ENCODE data around the gene OR1L4.

The OR1L4 gene

GRCh38 chr9:122723690-122724089 is at the start of gene OR1L4:
OR1L4 (plus strand) TSS chr9:122723990; CDS start chr9:122723990, 0 bp downstream.
- no peak for DNase-seq (ENCODE audit: low spot score)
- TF ChIP-seq CTCF (IDR thresholded peaks at IDR 0.05; ENCODE audit: extremely low read depth, missing control alignments), result no peak

GRCh38 chr9:122684851-122685250 is 38.9 kb upstream of the OR1L4 start:
- TF ChIP-seq CTCF (IDR thresholded peaks at IDR 0.05; ENCODE audit: extremely low read depth, missing control alignments), result no peak
- no peak for DNase-seq (ENCODE audit: low spot score)

- no peak for TF ChIP-seq CTCF (IDR thresholded peaks at IDR 0.05; ENCODE audit: extremely low read depth, missing control alignments)
- DNase-seq (ENCODE audit: low spot score), result no peak
These were observed 28.1 kb upstream of the OR1L4 start for GRCh38 chr9:122695696-122696095.

- no peak for DNase-seq (ENCODE audit: low spot score)
- no peak for TF ChIP-seq CTCF (IDR thresholded peaks at IDR 0.05; ENCODE audit: extremely low read depth, missing control alignments)
These were observed 5.8 kb upstream of the OR1L4 start for GRCh38 chr9:122718038-122718437.

- DNase-seq (ENCODE audit: low spot score), result no peak
- no peak for TF ChIP-seq CTCF (IDR thresholded peaks at IDR 0.05; ENCODE audit: extremely low read depth, missing control alignments)
These were observed 4.6 kb upstream of the OR1L4 start for GRCh38 chr9:122719218-122719617.

GRCh38 chr9:122742003-122742402 is 18.2 kb downstream of the OR1L4 start, which contains the start of gene OR1L6:
OR1L6 (plus strand) TSS chr9:122742303; CDS start chr9:122749848, 7,545 bp downstream.
- no peak for TF ChIP-seq CTCF (IDR thresholded peaks at IDR 0.05; ENCODE audit: extremely low read depth, missing control alignments)

GRCh38 chr9:122754825-122755224 is 31.0 kb downstream of the OR1L4 start:
- no peak for DNase-seq (ENCODE audit: low spot score)
- TF ChIP-seq CTCF (IDR thresholded peaks at IDR 0.05; ENCODE audit: extremely low read depth, missing control alignments), result no peak

More at GRCh38 chr9:122742003-122742402, 18.2 kb downstream of the OR1L4 start, which contains the start of gene OR1L6:
- no peak for DNase-seq (ENCODE audit: low spot score)

Data from GM20000 (cell line).